Endometrial microvascular endothelial cells (primary cell): ENCODE data around the gene CSNK1D. TPM values are rescaled to one million over a fixed set of nuclear protein-coding genes. Genes with fewer than 3 reads are reported as not detected.

Experiments used
- in situ Hi-C: cut with HindIII; loops from 2 replicates; pipeline ENCODE4 v1.10.0; 2017; ENCODE audit warnings: low sequenced_read_pairs, low pct_unique_long_range_greater_than_20kb; ENCODE audit errors: inconsistent ontology term
- total RNA-seq: library from RNA; depleted of rRNA; stranded (reverse); fragments of >200 nt; gene quantifications from one replicate; pipeline ENCODE4 v1.2.3, GENCODE V29; 2015; ENCODE audit errors: inconsistent ontology term

The CSNK1D gene
- total RNA-seq, 1 donor from 2014 or later: 74.1 TPM

DNA sequence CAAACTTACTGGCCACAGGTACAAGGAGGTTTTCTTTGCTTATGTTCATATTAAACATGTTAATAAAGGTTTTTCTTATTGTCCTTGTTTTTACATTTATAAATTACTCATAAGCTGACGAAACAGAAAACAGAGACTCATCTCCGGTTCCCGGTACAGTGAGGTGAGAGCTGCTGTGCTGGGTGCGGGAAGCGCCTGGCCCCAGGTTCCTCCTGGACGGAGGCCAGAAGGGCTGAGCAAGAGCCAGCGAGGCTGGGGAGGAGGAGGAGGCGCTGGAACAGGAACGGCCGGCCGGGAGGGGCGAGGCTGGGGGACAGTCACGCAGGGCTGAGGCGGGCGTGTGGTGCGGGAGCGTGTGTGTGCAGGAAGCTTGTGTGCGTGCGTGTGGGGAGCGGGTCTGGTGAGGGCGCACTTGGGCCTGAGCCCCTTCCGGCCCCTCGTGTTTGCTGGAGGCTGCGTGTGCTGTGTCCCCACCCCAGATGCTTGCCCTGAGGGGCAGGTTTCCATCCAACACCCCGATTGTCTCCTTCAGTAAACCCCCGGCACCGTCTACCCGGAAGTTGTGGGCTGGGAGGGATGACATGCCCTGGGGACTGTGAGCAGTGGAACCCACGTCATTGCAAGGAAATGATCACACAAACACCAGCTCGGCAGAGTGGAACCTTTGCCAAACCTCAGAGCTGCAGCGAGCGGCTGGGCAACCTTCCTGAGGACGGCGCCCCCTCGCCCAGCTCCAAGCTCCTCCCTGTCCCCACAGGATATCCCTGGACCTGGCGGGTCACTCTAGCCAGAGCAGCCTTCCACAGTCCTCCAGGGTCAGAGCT is 24.4 kb upstream of the CSNK1D start:
- in situ Hi-C loops: no loop called here

DNA sequence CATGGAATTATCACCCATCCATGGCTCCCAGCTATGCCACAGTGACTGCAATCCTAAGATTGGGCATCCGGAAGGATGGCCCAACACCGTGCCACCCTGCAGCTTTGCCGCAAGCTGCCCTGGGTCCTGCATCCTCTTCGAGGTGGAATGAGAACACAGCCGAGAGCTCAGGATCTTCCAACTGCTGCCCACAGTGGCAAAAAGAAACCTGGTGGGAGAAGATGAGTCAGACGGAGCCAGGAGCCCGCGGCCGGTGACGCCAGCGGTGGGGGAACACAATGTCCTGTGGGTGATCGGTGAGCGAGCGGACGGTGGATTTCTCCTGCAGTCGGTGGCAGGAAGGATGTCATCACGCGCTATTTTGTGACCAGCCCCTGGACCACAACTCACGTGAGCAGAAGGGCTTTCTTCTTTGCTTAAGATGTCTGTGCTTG is 23.8 kb upstream of the CSNK1D start:
- in situ Hi-C loops: no loop called here

DNA sequence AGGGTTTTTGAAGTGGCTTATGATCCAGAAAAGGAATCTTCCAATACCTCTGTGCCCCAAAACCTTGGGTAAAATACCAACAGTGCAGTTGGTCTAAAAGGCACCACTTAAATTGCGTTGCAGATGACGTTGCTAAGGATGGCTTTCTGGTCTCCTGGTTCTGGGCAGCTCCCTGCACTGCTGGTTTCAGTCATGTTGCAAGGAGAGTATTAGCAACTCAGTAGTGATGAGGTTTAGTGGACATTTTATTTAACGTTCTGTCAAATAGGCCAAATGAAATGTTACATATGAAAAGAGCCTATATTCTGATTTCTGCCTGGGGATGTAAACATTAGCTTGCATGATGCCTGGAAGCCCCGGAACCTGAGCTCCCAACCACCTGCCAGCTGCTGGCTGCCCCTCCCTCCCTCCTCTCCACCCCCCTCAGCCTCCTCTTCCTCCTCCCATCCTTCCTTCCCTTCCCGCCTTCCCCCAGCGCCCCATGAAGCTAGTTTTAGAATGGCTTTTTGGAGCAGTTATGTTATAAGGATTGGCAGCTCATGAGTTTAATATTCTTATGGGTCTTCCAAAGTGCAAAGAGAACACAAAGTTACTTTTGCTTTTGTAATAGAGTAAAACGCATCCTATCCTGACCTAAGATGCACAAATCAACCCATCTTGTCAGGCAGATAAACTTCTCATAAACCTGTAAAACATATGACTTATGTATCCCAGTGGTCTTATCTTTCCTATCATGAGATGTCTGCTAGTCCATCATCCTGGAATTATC is 23.2 kb upstream of the CSNK1D start:
- in situ Hi-C loops: no loop called here

GRCh38 chr17:82295472-82295814 is 21.9 kb upstream of the CSNK1D start:
- in situ Hi-C loops: no loop called here

DNA sequence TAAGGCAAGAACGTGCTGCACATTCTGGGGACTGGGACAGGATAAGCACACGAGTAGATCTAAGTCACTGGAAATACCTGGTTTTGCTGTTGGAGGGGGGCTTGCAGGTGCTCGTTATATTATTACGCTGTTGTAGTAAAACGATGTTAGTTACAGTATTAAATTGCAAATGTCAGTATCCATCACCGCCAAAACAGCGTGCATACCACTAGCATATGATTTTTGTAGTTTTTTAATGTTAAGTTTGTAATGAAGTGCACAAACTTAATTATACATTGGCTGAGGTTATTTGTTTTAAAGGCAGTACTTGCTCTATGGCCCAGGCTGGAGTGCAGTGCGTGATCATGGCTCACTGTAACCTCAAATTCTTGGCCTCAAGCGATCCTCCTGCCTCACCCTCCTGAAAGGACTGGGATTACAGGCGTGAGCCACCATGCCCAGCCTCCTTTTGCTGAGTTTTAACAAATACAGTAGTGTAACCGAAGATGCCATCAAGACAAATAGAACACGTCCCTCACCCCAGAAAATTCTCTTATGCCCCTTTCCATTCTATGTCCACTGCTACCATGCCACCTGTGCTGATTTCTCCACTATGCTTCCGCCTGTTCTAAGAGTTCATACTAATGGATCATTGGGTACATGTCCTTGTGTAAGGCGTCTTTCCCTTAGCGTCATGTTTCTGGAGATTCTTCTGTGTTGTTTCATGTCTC is 20.7 kb upstream of the CSNK1D start:
- in situ Hi-C loops: no loop called here

- in situ Hi-C loops: no loop called here
Observed at GRCh38 chr17:82292251-82293154, 19.0 kb upstream of the CSNK1D start.

GRCh38 chr17:82291582-82292250 is 18.2 kb upstream of the CSNK1D start:
- in situ Hi-C loops: no loop called here

DNA sequence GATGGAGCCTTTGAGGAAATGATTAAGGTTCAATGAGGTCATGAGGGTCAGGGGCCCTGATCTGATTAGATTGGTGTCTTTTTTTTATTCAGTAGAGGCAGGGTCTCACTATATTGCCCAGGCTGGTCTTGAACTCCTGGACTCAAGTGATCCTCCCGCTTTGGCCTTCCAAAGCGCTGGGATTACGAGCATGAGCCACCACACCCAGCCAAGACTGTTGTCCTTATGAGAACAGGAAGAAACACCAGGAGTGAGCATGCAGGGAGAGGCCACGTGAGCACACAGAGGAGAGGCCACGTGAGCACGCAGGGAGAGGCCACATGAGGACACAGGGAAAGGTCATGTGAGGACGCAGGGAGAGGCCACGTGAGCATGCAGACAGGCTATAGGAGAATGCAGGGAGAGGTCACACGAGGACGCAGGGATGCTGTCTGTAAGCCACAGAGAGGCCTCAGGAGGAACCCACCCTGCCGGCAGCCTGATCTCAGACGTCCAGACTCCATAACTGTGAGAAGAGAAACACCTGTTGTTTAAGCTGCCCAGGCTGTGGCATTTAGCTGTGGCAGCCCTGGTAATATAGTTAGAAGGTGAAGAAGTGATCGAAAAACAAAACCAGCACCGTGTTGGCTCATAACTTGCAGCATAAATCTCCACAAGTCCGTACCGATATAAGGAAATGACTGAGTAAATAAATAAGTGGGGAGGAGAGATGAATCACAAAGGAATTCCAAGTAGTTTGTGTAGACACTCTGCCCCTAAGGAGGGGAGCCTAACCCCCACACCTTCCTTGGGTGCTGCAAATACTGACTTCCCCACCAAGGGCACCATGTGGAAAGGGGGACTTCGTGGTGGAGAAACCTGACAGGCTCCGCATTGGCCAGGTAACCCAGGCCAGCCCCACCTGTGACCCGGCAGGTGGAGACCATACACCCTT is 14.6 kb upstream of the CSNK1D start:
- in situ Hi-C loops: no loop called here

- in situ Hi-C loops: no loop called here
Observed at GRCh38 chr17:82287013-82287867, 13.7 kb upstream of the CSNK1D start.

DNA sequence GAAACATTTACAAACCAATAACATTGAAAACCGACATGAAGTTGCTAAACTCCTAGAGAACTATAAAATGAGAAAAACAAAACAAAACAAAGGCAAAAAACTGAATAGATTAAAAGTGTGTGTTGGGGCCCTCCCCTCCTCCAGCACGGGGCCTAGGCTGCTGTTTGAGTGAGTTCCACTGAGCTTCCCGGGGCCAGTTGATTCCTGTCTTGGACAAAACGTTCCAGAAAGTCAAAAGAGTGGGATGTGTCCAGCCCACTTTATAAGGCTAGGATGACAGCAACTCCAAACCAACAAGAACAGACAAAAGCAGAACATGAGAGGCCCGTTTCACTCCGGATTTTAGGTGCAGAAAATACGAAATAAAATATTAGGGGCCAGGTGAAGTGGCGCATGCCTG is 11.6 kb upstream of the CSNK1D start:
- in situ Hi-C loops: no loop called here

- in situ Hi-C loops: no loop called here
Observed at GRCh38 chr17:82283208-82283749, 9.8 kb upstream of the CSNK1D start.

DNA sequence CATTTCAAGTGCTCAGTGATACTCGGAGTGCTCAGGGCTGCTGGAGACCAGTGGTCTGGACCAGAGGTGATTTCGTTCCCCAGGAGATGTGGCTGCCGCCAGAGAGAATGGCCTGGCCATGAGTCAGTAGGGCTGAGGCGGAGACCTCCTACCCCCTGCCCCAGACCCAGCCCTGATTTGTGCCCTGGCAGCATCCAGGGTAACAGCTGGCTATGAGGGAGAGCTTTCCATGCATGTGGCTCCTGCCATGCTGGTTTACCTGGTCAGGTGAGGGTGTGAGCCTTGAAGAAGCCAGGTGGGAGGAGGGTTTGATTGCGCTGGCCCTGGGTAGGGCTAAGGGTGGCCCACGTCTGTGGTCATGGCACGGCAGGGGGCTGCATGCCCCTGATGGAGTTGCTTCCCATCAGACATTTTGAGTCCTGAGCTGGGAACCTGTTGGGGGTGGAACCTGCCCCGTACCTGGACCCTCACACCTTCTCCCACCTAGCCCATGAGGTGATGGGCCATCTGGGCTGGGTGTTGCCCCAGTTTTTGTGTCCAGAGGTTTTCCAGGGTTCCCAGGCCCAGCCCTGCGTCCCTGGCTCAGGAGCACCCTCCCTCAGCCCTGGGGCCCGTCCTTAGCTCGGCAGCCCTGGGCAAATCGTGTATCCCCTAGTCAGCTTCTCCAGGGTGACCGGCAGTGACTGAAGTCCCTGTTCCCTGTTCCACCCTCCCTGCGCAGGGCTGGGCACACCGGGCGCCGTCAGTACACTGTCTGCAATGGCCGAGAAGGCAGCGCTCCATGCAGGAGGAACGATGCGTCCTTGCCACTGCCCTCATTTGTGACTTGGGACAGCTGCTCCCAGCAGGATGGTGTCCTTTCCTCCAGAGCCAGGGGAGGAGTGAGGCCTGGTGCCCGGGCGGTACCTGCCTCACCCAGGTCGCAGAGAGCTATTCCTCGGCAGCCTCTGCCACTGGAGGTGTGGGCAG is 9.0 kb upstream of the CSNK1D start:
- in situ Hi-C loops: no loop called here

- in situ Hi-C loops: no loop called here
Observed at GRCh38 chr17:82281502-82282238, 8.2 kb upstream of the CSNK1D start.

- in situ Hi-C loops: no loop called here
Observed at GRCh38 chr17:82281076-82281475, 7.6 kb upstream of the CSNK1D start.
